ENCODE measurements around the gene ULK4.

Gene ULK4

GRCh38 chr3:41961751-41962679 is at the start of gene ULK4:
Gene ULK4, minus strand, starts transcription at chr3:41962103. Its CDS starts 7,344 bp downstream, at chr3:41954759.
- H3K9me3 ChIP-seq (ENCODE audit: control insufficient read depth in 2 of 2, low read length in 2 of 2), result no peaks in the 10 kb centered on the region
- H3K4me1 ChIP-seq (ENCODE audit: control insufficient read depth, insufficient read depth, low read length), result peaks cover 10% of the 10 kb centered on the region
- H3K9ac ChIP-seq (ENCODE audit: low read length in 2 of 2), result peak within 1 kb of the TSS; percentile 84 to 87
- no peaks in the 10 kb centered on the region for H3K27me3 ChIP-seq (ENCODE audit: control insufficient read depth in 1 of 2, insufficient read depth in 2 of 2, low read length in 2 of 2)
- peak within 1 kb of the TSS; percentile 82 for H3K27ac ChIP-seq (ENCODE audit: low read length)
- H3K4me3 ChIP-seq (ENCODE audit: low read length in 2 of 2), result peak within 1 kb of the TSS; percentile 80 to 91
- H3K36me3 ChIP-seq (ENCODE audit: control insufficient read depth in 2 of 2, insufficient read depth in 2 of 2, low read length in 2 of 2), result no peaks in the 10 kb centered on the region

- peak overlapping the region in 1 of 2 donors; percentile 5 for H3K9ac ChIP-seq (ENCODE audit: low read length in 2 of 2)
- no peak overlapping the region for H3K27ac ChIP-seq (ENCODE audit: low read length)
- no peak overlapping the region for H3K4me3 ChIP-seq (ENCODE audit: low read length in 2 of 2)
- no peaks in the 10 kb centered on the region for H3K36me3 ChIP-seq (ENCODE audit: control insufficient read depth in 2 of 2, insufficient read depth in 2 of 2, low read length in 2 of 2)
- no peaks in the 10 kb centered on the region for H3K9me3 ChIP-seq (ENCODE audit: control insufficient read depth in 2 of 2, low read length in 2 of 2)
- H3K4me1 ChIP-seq (ENCODE audit: control insufficient read depth, insufficient read depth, low read length), result peaks cover 14% of the 10 kb centered on the region
- no peaks in the 10 kb centered on the region for H3K27me3 ChIP-seq (ENCODE audit: control insufficient read depth in 1 of 2, insufficient read depth in 2 of 2, low read length in 2 of 2)
Measured at GRCh38 chr3:42010530-42010929, 48.6 kb upstream of the ULK4 start.

- H3K9me3 ChIP-seq (ENCODE audit: control insufficient read depth in 2 of 2, low read length in 2 of 2), result no peaks in the 10 kb centered on the region
- H3K27me3 ChIP-seq (ENCODE audit: control insufficient read depth in 1 of 2, insufficient read depth in 2 of 2, low read length in 2 of 2), result no peaks in the 10 kb centered on the region
- H3K9ac ChIP-seq (ENCODE audit: low read length in 2 of 2), result no peak overlapping the region
- no peaks in the 10 kb centered on the region for H3K36me3 ChIP-seq (ENCODE audit: control insufficient read depth in 2 of 2, insufficient read depth in 2 of 2, low read length in 2 of 2)
- H3K4me1 ChIP-seq (ENCODE audit: control insufficient read depth, insufficient read depth, low read length), result peaks cover 4% of the 10 kb centered on the region
- H3K4me3 ChIP-seq (ENCODE audit: low read length in 2 of 2), result no peak overlapping the region
- no peak overlapping the region for H3K27ac ChIP-seq (ENCODE audit: low read length)
Measured at GRCh38 chr3:42009456-42009855, 47.6 kb upstream of the ULK4 start.

GRCh38 chr3:42007785-42008184 is 45.9 kb upstream of the ULK4 start:
- no peaks in the 10 kb centered on the region for H3K4me1 ChIP-seq (ENCODE audit: control insufficient read depth, insufficient read depth, low read length)
- H3K27me3 ChIP-seq (ENCODE audit: control insufficient read depth in 1 of 2, insufficient read depth in 2 of 2, low read length in 2 of 2), result no peaks in the 10 kb centered on the region
- H3K4me3 ChIP-seq (ENCODE audit: low read length in 2 of 2), result no peak overlapping the region
- no peaks in the 10 kb centered on the region for H3K9me3 ChIP-seq (ENCODE audit: control insufficient read depth in 2 of 2, low read length in 2 of 2)
- no peaks in the 10 kb centered on the region for H3K36me3 ChIP-seq (ENCODE audit: control insufficient read depth in 2 of 2, insufficient read depth in 2 of 2, low read length in 2 of 2)
- H3K9ac ChIP-seq (ENCODE audit: low read length in 2 of 2), result no peak overlapping the region
- no peak overlapping the region for H3K27ac ChIP-seq (ENCODE audit: low read length)

GRCh38 chr3:42005401-42005800 is 43.5 kb upstream of the ULK4 start:
- no peaks in the 10 kb centered on the region for H3K36me3 ChIP-seq (ENCODE audit: control insufficient read depth in 2 of 2, insufficient read depth in 2 of 2, low read length in 2 of 2)

GRCh38 chr3:42002790-42003189 is 40.9 kb upstream of the ULK4 start:
- Histone ChIP-seq H3K9ac (ENCODE audit: low read length in 2 of 2) (no peak overlapping the region), H3K9me3 (ENCODE audit: control insufficient read depth in 2 of 2, low read length in 2 of 2) (no peaks in the 10 kb centered on the region), H3K4me1 (ENCODE audit: control insufficient read depth, insufficient read depth, low read length) (peaks cover 6% of the 10 kb centered on the region), H3K27ac (ENCODE audit: low read length) (no peak overlapping the region), H3K27me3 (ENCODE audit: control insufficient read depth in 1 of 2, insufficient read depth in 2 of 2, low read length in 2 of 2) (no peaks in the 10 kb centered on the region), H3K36me3 (ENCODE audit: control insufficient read depth in 2 of 2, insufficient read depth in 2 of 2, low read length in 2 of 2) (no peaks in the 10 kb centered on the region), H3K4me3 (ENCODE audit: low read length in 2 of 2) (no peak overlapping the region)

More at GRCh38 chr3:42005401-42005800, 43.5 kb upstream of the ULK4 start:
- Histone ChIP-seq H3K27ac (ENCODE audit: low read length) (no peak overlapping the region), H3K4me3 (ENCODE audit: low read length in 2 of 2) (no peak overlapping the region), H3K4me1 (ENCODE audit: control insufficient read depth, insufficient read depth, low read length) (no peaks in the 10 kb centered on the region), H3K9ac (ENCODE audit: low read length in 2 of 2) (no peak overlapping the region), H3K27me3 (ENCODE audit: control insufficient read depth in 1 of 2, insufficient read depth in 2 of 2, low read length in 2 of 2) (no peaks in the 10 kb centered on the region), H3K9me3 (ENCODE audit: control insufficient read depth in 2 of 2, low read length in 2 of 2) (no peaks in the 10 kb centered on the region)

- Histone ChIP-seq H3K9ac (ENCODE audit: low read length in 2 of 2) (no peak overlapping the region), H3K27ac (ENCODE audit: low read length) (no peak overlapping the region), H3K9me3 (ENCODE audit: control insufficient read depth in 2 of 2, low read length in 2 of 2) (no peaks in the 10 kb centered on the region), H3K27me3 (ENCODE audit: control insufficient read depth in 1 of 2, insufficient read depth in 2 of 2, low read length in 2 of 2) (no peaks in the 10 kb centered on the region), H3K36me3 (ENCODE audit: control insufficient read depth in 2 of 2, insufficient read depth in 2 of 2, low read length in 2 of 2) (no peaks in the 10 kb centered on the region), H3K4me1 (ENCODE audit: control insufficient read depth, insufficient read depth, low read length) (peaks cover 7% of the 10 kb centered on the region), H3K4me3 (ENCODE audit: low read length in 2 of 2) (no peak overlapping the region)
Measured at GRCh38 chr3:42001777-42002176, 39.9 kb upstream of the ULK4 start.

GRCh38 chr3:41999909-42000308 is 38.0 kb upstream of the ULK4 start:
- Histone ChIP-seq H3K4me1 (ENCODE audit: control insufficient read depth, insufficient read depth, low read length) (peaks cover 7% of the 10 kb centered on the region), H3K36me3 (ENCODE audit: control insufficient read depth in 2 of 2, insufficient read depth in 2 of 2, low read length in 2 of 2) (no peaks in the 10 kb centered on the region), H3K27ac (ENCODE audit: low read length) (no peak overlapping the region), H3K4me3 (ENCODE audit: low read length in 2 of 2) (no peak overlapping the region), H3K27me3 (ENCODE audit: control insufficient read depth in 1 of 2, insufficient read depth in 2 of 2, low read length in 2 of 2) (no peaks in the 10 kb centered on the region), H3K9me3 (ENCODE audit: control insufficient read depth in 2 of 2, low read length in 2 of 2) (no peaks in the 10 kb centered on the region), H3K9ac (ENCODE audit: low read length in 2 of 2) (no peak overlapping the region)

GRCh38 chr3:41997702-41998550 is 36.0 kb upstream of the ULK4 start:
- Histone ChIP-seq H3K9ac (ENCODE audit: low read length in 2 of 2) (peak overlapping the region in 1 of 2 donors; percentile 1), H3K27ac (ENCODE audit: low read length) (peak overlapping the region; percentile 53)

GRCh38 chr3:41991437-41991836 is 29.5 kb upstream of the ULK4 start:
- Histone ChIP-seq H3K27ac (ENCODE audit: low read length) (no peak overlapping the region), H3K36me3 (ENCODE audit: control insufficient read depth in 2 of 2, insufficient read depth in 2 of 2, low read length in 2 of 2) (no peaks in the 10 kb centered on the region), H3K9ac (ENCODE audit: low read length in 2 of 2) (no peak overlapping the region), H3K4me1 (ENCODE audit: control insufficient read depth, insufficient read depth, low read length) (no peaks in the 10 kb centered on the region), H3K9me3 (ENCODE audit: control insufficient read depth in 2 of 2, low read length in 2 of 2) (no peaks in the 10 kb centered on the region), H3K27me3 (ENCODE audit: control insufficient read depth in 1 of 2, insufficient read depth in 2 of 2, low read length in 2 of 2) (no peaks in the 10 kb centered on the region), H3K4me3 (ENCODE audit: low read length in 2 of 2) (no peak overlapping the region)

More at GRCh38 chr3:41997702-41998550, 36.0 kb upstream of the ULK4 start:
- Histone ChIP-seq H3K27me3 (ENCODE audit: control insufficient read depth in 1 of 2, insufficient read depth in 2 of 2, low read length in 2 of 2) (no peaks in the 10 kb centered on the region), H3K36me3 (ENCODE audit: control insufficient read depth in 2 of 2, insufficient read depth in 2 of 2, low read length in 2 of 2) (no peaks in the 10 kb centered on the region), H3K4me3 (ENCODE audit: low read length in 2 of 2) (no peak overlapping the region), H3K4me1 (ENCODE audit: control insufficient read depth, insufficient read depth, low read length) (peaks cover 7% of the 10 kb centered on the region), H3K9me3 (ENCODE audit: control insufficient read depth in 2 of 2, low read length in 2 of 2) (no peaks in the 10 kb centered on the region)

Data from stomach smooth muscle (tissue), 2 donors.